ENCODE results near the gene MEF2A.

The MEF2A gene

DNA sequence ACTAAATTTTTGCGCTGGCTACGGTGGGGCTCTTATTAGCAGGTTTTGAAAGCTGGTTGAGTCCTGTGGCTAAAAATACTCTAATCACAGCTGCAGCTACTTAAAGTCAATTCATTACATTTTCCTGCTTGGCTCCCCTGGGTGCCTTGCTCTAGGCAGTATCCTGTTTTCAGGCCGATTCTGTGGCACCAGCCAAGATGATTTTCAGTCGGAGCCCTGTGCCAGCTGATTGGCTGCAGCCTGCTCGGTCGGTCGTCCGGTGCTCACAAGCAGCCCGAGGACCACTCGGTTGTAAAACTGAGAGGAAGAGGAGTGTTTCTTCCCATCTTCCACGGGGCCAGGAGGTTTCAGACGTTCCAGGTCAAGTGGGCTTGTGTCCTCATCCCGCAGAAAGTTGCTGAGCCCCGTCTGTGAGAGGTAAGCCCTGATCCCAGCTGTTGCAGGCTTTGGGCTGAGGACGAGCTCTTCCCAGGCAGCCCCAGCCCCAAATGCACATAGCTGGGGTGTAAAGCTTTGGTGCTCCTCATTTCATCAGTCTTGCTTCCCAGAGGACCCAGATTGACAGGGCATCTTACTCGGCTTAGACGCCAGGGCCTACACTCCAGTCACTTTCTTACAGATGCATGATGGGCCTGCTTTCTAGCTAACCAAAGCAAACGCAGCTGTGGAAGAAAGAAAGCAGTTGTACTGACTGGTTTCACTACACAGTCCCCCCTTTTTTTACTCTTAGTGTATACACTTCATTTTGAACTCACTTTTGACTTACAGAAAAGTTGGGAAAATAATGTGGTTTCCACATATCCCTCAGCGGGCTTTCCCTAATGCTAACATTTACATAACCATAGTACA lies 151.6 kb downstream of the MEF2A start:
- Histone ChIP-seq H3K36me3 (ENCODE audit: control insufficient read depth in 2 of 2, insufficient read depth in 2 of 2, low read length in 2 of 2) (peaks cover 9 to 16% of the 10 kb centered on the region in 2 donors), H3K4me1 (ENCODE audit: control insufficient read depth, insufficient read depth, low read length) (peaks cover 19% of the 10 kb centered on the region), H3K9me3 (ENCODE audit: control insufficient read depth in 2 of 2, low read length in 2 of 2) (no peaks in the 10 kb centered on the region), H3K27me3 (ENCODE audit: control insufficient read depth in 1 of 2, insufficient read depth in 2 of 2, low read length in 2 of 2) (no peaks in the 10 kb centered on the region), H3K9ac (ENCODE audit: low read length in 2 of 2) (peak overlapping the region; percentile 19 to 47), H3K4me3 (ENCODE audit: low read length in 2 of 2) (peak overlapping the region; percentile 13 to 57), H3K27ac (ENCODE audit: low read length) (peak overlapping the region; percentile 24)

DNA sequence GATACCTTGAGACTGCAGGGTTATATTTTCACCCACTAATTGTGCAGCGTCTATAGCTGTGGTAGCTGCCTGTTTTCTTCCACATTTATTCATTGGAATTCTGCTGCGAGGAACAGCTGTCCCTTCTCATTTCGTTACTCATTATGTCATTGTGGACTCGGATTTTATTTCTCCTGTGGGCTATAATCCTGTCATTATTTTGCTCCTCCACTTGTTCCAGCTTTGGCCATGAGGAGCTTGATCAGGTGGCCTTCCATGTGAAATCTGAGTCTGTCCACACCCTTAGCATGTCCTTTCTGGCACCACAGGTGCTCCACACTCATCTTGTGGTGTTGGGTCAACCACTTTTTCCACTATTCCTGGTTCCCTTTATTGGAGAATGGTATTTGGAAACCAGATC lies 152.6 kb downstream of the MEF2A start:
- no peaks in the 10 kb centered on the region for H3K27me3 ChIP-seq (ENCODE audit: control insufficient read depth in 1 of 2, insufficient read depth in 2 of 2, low read length in 2 of 2)
- H3K4me1 ChIP-seq (ENCODE audit: control insufficient read depth, insufficient read depth, low read length): peaks cover 17% of the 10 kb centered on the region
- H3K36me3 ChIP-seq (ENCODE audit: control insufficient read depth in 2 of 2, insufficient read depth in 2 of 2, low read length in 2 of 2): peaks cover 2 to 9% of the 10 kb centered on the region in 2 donors
- H3K9ac ChIP-seq (ENCODE audit: low read length in 2 of 2): no peak overlapping the region
- no peak overlapping the region for H3K27ac ChIP-seq (ENCODE audit: low read length)
- H3K9me3 ChIP-seq (ENCODE audit: control insufficient read depth in 2 of 2, low read length in 2 of 2): no peaks in the 10 kb centered on the region
- H3K4me3 ChIP-seq (ENCODE audit: low read length in 2 of 2): no peak overlapping the region

DNA sequence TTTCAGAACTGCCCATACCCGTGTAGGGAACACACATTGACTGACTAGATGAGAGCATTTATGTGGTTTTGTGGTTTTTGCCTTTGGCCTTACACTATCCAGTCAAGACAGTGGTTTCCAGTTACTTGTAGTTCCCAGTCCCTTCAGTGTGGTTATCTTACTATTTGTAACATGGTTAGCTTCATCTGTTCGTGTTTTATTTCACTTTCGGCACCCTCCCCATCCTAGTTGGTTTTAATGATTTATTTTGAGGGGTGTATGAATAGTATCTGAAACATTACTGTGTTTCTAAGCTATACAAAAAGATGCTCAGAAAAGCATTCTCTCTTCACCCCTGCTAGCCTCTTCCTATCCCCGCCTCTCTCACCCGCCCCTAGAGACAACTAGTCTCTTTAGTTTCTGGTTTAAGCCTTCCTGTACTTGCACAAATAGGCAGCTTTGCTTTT lies 153.3 kb downstream of the MEF2A start:
- Histone ChIP-seq H3K9ac (ENCODE audit: low read length in 2 of 2) (no peak overlapping the region), H3K27ac (ENCODE audit: low read length) (no peak overlapping the region), H3K4me3 (ENCODE audit: low read length in 2 of 2) (no peak overlapping the region), H3K4me1 (ENCODE audit: control insufficient read depth, insufficient read depth, low read length) (peaks cover 17% of the 10 kb centered on the region), H3K9me3 (ENCODE audit: control insufficient read depth in 2 of 2, low read length in 2 of 2) (no peaks in the 10 kb centered on the region), H3K36me3 (ENCODE audit: control insufficient read depth in 2 of 2, insufficient read depth in 2 of 2, low read length in 2 of 2) (peaks cover 2 to 9% of the 10 kb centered on the region in 2 donors), H3K27me3 (ENCODE audit: control insufficient read depth in 1 of 2, insufficient read depth in 2 of 2, low read length in 2 of 2) (no peaks in the 10 kb centered on the region)

DNA sequence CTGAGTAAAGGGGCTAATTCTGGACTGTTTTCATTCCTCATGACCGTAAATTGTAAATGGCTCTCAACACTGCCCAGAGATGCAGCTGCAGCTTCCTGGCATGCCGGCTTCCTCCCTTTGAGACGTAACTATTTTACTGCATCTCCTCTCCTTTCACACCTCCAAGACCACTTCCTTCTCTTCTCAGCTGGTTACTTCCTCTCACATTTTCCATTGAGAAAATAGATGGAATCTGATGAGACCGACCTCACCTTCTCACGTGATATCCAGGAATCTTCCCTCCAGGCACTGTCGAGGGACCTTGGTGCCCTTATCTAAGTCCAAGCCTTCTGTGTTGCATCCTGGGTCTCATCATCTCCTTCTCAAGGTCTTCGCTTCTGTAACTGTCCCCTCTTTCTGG lies 154.7 kb downstream of the MEF2A start:
- H3K9me3 ChIP-seq (ENCODE audit: control insufficient read depth in 2 of 2, low read length in 2 of 2): no peaks in the 10 kb centered on the region
- no peak overlapping the region for H3K9ac ChIP-seq (ENCODE audit: low read length in 2 of 2)
- peaks cover 17% of the 10 kb centered on the region for H3K4me1 ChIP-seq (ENCODE audit: control insufficient read depth, insufficient read depth, low read length)
- peaks cover 2% of the 10 kb centered on the region in 2 donors for H3K36me3 ChIP-seq (ENCODE audit: control insufficient read depth in 2 of 2, insufficient read depth in 2 of 2, low read length in 2 of 2)
- no peaks in the 10 kb centered on the region for H3K27me3 ChIP-seq (ENCODE audit: control insufficient read depth in 1 of 2, insufficient read depth in 2 of 2, low read length in 2 of 2)
- no peak overlapping the region for H3K4me3 ChIP-seq (ENCODE audit: low read length in 2 of 2)
- H3K27ac ChIP-seq (ENCODE audit: low read length): no peak overlapping the region

DNA sequence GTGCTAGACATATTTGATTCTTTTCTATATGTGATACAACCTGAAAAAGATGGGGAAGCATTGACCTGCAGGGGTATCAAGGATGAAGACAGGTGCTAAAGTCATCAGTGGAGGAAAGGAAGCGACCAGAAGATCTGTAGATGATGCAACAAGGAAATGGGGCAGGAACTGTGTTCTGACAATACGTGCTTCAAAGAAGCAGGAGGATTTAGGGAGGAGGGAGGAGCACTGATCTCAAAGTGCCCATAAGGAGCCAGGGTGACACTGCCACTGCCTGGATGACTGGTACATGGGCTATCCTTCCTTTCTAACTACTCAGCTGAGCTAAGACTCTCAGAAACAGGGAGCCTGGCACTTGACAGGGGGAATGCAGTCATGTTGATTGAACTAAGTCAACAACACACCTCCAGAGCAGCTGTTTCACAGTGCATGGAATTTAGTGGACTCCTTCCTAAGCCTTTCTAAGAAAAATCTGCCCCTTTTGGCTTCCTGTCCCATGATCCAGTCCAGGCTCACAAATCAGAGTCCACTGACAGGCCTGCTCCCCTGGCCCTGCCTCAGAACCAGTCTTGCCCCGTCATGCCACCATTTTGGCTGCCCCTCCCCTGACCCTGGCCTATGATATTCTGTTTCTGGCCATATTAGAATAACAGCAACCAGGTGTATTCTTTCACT lies 155.5 kb downstream of the MEF2A start:
- Histone ChIP-seq H3K4me3 (ENCODE audit: low read length in 2 of 2) (no peak overlapping the region), H3K36me3 (ENCODE audit: control insufficient read depth in 2 of 2, insufficient read depth in 2 of 2, low read length in 2 of 2) (peaks cover 0 to 4% of the 10 kb centered on the region in 2 donors), H3K9me3 (ENCODE audit: control insufficient read depth in 2 of 2, low read length in 2 of 2) (no peaks in the 10 kb centered on the region), H3K27ac (ENCODE audit: low read length) (no peak overlapping the region), H3K4me1 (ENCODE audit: control insufficient read depth, insufficient read depth, low read length) (peaks cover 17% of the 10 kb centered on the region), H3K9ac (ENCODE audit: low read length in 2 of 2) (no peak overlapping the region), H3K27me3 (ENCODE audit: control insufficient read depth in 1 of 2, insufficient read depth in 2 of 2, low read length in 2 of 2) (no peaks in the 10 kb centered on the region)

DNA sequence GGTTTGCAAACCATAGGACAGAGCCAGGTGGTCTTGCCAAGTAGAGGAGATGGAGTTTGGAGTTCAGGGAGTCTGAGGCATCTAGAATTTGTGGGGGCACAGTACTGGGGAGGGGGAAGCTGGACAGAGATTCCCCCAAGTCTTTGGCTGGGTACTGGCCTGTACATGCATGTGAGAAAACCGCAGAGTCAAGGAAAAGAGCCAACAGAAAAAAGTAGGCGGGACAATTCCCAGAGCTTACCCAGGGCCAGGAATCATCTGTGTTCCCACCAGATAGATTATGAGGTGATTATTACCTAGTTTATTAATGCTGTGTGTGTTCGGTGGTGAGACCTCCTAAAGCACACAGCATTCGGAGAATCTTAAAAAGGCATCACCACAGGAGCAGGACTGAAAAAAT lies 156.1 kb downstream of the MEF2A start:
- H3K9ac ChIP-seq (ENCODE audit: low read length in 2 of 2): no peak overlapping the region
- H3K9me3 ChIP-seq (ENCODE audit: control insufficient read depth in 2 of 2, low read length in 2 of 2): no peaks in the 10 kb centered on the region
- peaks cover 0 to 4% of the 10 kb centered on the region in 2 donors for H3K36me3 ChIP-seq (ENCODE audit: control insufficient read depth in 2 of 2, insufficient read depth in 2 of 2, low read length in 2 of 2)
- no peaks in the 10 kb centered on the region for H3K27me3 ChIP-seq (ENCODE audit: control insufficient read depth in 1 of 2, insufficient read depth in 2 of 2, low read length in 2 of 2)
- no peak overlapping the region for H3K27ac ChIP-seq (ENCODE audit: low read length)
- H3K4me3 ChIP-seq (ENCODE audit: low read length in 2 of 2): no peak overlapping the region
- H3K4me1 ChIP-seq (ENCODE audit: control insufficient read depth, insufficient read depth, low read length): peaks cover 12% of the 10 kb centered on the region

DNA sequence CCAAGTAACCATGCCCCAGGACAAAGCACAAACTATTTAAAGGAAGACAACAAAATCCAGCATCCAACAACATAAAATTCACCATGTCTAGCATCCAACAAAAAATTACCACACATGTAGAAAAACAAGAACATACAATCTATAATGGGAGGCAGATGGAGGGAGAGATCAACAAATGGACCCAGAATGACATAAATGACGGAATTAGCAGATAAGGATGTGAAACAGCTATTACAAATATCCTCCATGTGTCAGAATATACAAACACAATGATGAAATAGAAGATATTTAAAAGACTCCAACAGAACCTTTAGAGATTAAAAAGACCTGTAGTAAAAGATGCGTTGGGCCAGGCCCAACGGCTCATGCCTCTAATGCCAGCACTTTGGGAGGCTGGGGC lies 156.6 kb downstream of the MEF2A start:
- H3K4me1 ChIP-seq (ENCODE audit: control insufficient read depth, insufficient read depth, low read length): peaks cover 7% of the 10 kb centered on the region
- peaks cover 0 to 4% of the 10 kb centered on the region in 2 donors for H3K36me3 ChIP-seq (ENCODE audit: control insufficient read depth in 2 of 2, insufficient read depth in 2 of 2, low read length in 2 of 2)
- no peak overlapping the region for H3K4me3 ChIP-seq (ENCODE audit: low read length in 2 of 2)
- H3K27me3 ChIP-seq (ENCODE audit: control insufficient read depth in 1 of 2, insufficient read depth in 2 of 2, low read length in 2 of 2): no peaks in the 10 kb centered on the region
- no peak overlapping the region for H3K27ac ChIP-seq (ENCODE audit: low read length)
- no peaks in the 10 kb centered on the region for H3K9me3 ChIP-seq (ENCODE audit: control insufficient read depth in 2 of 2, low read length in 2 of 2)
- H3K9ac ChIP-seq (ENCODE audit: low read length in 2 of 2): no peak overlapping the region

DNA sequence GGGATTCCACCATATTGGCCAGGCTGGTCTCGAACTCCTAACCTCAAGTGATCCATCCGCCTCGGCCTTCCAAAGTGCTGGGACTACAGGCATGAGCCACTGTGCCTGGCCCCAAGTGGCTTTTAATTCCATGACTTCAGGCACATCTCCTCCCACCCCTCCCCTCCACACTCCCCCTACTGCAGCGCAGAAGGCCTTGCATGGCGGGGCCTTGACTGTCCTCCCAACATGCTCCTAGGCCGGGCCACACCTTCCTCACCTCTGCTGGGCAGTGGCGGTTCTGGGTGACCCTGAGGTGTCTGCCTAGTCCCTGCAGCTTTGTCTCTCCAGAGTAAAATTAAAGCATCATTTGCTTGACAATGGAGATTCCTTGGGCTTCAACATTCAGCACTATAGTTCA lies 160.5 kb downstream of the MEF2A start:
- no peak overlapping the region for H3K9ac ChIP-seq (ENCODE audit: low read length in 2 of 2)
- H3K4me3 ChIP-seq (ENCODE audit: low read length in 2 of 2): no peak overlapping the region
- H3K4me1 ChIP-seq (ENCODE audit: control insufficient read depth, insufficient read depth, low read length): peaks cover 4% of the 10 kb centered on the region

DNA sequence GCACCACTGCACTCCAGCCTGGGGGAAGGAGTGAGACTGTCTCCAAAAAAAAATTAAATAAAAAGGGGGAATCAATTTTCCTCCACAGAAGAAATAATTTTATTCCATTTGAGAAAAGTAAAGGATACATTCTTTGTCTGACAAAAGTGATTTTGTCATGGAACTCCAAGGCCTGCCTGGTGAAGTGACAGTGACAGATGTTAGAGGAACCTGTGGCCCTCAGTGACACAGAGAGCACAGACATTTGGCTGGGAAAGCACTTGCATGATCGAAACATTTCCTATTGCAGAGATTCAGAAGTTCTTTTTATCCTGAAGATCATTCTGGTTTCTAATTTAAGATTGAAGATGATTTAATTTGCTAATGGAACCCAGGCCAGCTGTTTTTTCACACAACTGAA lies 161.5 kb downstream of the MEF2A start:
- Histone ChIP-seq H3K9ac (ENCODE audit: low read length in 2 of 2) (no peak overlapping the region), H3K4me1 (ENCODE audit: control insufficient read depth, insufficient read depth, low read length) (peaks cover 7% of the 10 kb centered on the region), H3K36me3 (ENCODE audit: control insufficient read depth in 2 of 2, insufficient read depth in 2 of 2, low read length in 2 of 2) (peaks cover 9 to 15% of the 10 kb centered on the region in 2 donors), H3K4me3 (ENCODE audit: low read length in 2 of 2) (no peak overlapping the region), H3K27me3 (ENCODE audit: control insufficient read depth in 1 of 2, insufficient read depth in 2 of 2, low read length in 2 of 2) (no peaks in the 10 kb centered on the region), H3K27ac (ENCODE audit: low read length) (no peak overlapping the region), H3K9me3 (ENCODE audit: control insufficient read depth in 2 of 2, low read length in 2 of 2) (no peaks in the 10 kb centered on the region)

More for the DNA sequence above, 160.5 kb downstream of the MEF2A start:
- H3K27me3 ChIP-seq (ENCODE audit: control insufficient read depth in 1 of 2, insufficient read depth in 2 of 2, low read length in 2 of 2): no peaks in the 10 kb centered on the region
- no peak overlapping the region for H3K27ac ChIP-seq (ENCODE audit: low read length)
- H3K9me3 ChIP-seq (ENCODE audit: control insufficient read depth in 2 of 2, low read length in 2 of 2): no peaks in the 10 kb centered on the region
- peaks cover 9 to 15% of the 10 kb centered on the region in 2 donors for H3K36me3 ChIP-seq (ENCODE audit: control insufficient read depth in 2 of 2, insufficient read depth in 2 of 2, low read length in 2 of 2)

DNA sequence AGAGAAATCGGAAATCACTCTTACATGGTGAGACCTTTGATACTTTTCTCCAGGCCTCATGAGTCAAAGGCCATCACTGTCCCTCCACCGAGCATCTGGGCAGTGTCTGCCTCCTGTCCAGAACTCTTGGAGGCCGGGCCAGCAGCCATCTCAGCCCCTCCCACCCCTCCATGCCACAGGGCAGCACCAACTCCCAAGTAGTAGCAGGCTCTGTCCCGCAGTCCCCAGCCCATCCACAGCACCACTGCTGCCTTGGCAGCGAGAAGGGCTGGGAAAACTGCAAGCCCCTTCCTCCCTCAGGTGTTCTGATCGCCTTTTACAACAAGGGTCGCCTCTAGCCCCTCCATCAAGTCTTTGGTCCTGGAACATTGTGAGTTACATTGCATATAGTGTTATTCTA lies 161.9 kb downstream of the MEF2A start:
- no peak overlapping the region for H3K9ac ChIP-seq (ENCODE audit: low read length in 2 of 2)

DNA sequence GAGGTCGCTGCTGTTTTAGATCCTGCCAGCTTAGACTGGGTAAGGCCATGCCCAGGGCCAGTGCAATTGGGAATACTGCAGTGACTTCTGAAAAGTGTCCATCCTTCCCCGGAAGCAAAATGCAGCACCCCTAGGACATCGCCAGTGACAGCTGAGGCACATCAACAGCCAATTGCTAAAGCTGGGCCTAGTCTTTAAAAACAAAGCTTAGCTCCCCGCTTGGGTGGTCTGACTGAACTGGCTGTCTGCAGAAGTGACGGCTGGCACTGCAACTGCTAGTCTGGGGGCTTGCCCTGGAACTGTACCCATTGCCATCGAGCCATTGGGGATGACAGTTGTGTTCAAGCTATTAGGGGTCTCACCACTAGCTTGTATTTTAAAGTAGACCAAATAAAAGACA lies 163.1 kb downstream of the MEF2A start:
- peaks cover 13% of the 10 kb centered on the region for H3K4me1 ChIP-seq (ENCODE audit: control insufficient read depth, insufficient read depth, low read length)
- H3K27me3 ChIP-seq (ENCODE audit: control insufficient read depth in 1 of 2, insufficient read depth in 2 of 2, low read length in 2 of 2): no peaks in the 10 kb centered on the region
- no peak overlapping the region for H3K9ac ChIP-seq (ENCODE audit: low read length in 2 of 2)
- no peak overlapping the region for H3K4me3 ChIP-seq (ENCODE audit: low read length in 2 of 2)
- H3K9me3 ChIP-seq (ENCODE audit: control insufficient read depth in 2 of 2, low read length in 2 of 2): no peaks in the 10 kb centered on the region
- H3K27ac ChIP-seq (ENCODE audit: low read length): no peak overlapping the region
- peaks cover 9 to 15% of the 10 kb centered on the region in 2 donors for H3K36me3 ChIP-seq (ENCODE audit: control insufficient read depth in 2 of 2, insufficient read depth in 2 of 2, low read length in 2 of 2)

More for the DNA sequence above, 161.9 kb downstream of the MEF2A start:
- Histone ChIP-seq H3K27me3 (ENCODE audit: control insufficient read depth in 1 of 2, insufficient read depth in 2 of 2, low read length in 2 of 2) (no peaks in the 10 kb centered on the region), H3K27ac (ENCODE audit: low read length) (no peak overlapping the region), H3K36me3 (ENCODE audit: control insufficient read depth in 2 of 2, insufficient read depth in 2 of 2, low read length in 2 of 2) (peaks cover 9 to 15% of the 10 kb centered on the region in 2 donors), H3K4me3 (ENCODE audit: low read length in 2 of 2) (no peak overlapping the region), H3K4me1 (ENCODE audit: control insufficient read depth, insufficient read depth, low read length) (peaks cover 10% of the 10 kb centered on the region), H3K9me3 (ENCODE audit: control insufficient read depth in 2 of 2, low read length in 2 of 2) (no peaks in the 10 kb centered on the region)

All from stomach smooth muscle (tissue), 2 donors.